Activated naive CD8-positive, alpha-beta T cell treated with anti-CD3 and anti-CD28 coated beads, Interleukin-2, amount 10 ng/mL, durations not matched to agents 7 days and 5 days (primary cell): Measurements from ENCODE around the gene MUC2. TPM values are rescaled to one million over a fixed set of nuclear protein-coding genes. Genes with fewer than 3 reads are reported as not detected.

Experiments
- ATAC-seq: fragments of 150-1000 bp; cut with Tn5 transposase; one replicate; pipeline ENCODE4 v1.10.0; 2021; ENCODE audit warnings: low read depth, moderate library complexity
- POLR2A ChIA-PET: fragments of 350-600 bp; sonication (Branson Sonifier 250); formaldehyde crosslinking; loops from one replicate; lab custom pipeline; 2021; ENCODE audit warnings: antibody characterized with exemption; lab: Charles Lee
- DNase-seq: peaks from one replicate; pipeline ENCODE4 v3.0.0; 2021
- H3K27ac Mint-ChIP-seq: one replicate; pipeline ENCODE4 v1.8.0; 2022; ENCODE audit warnings: mild to moderate bottlenecking, mixed read lengths
- H3K27me3 Mint-ChIP-seq: one replicate; pipeline ENCODE4 v1.8.0; 2022; ENCODE audit warnings: mild to moderate bottlenecking, moderate library complexity, mixed read lengths
- H3K36me3 Mint-ChIP-seq: one replicate; pipeline ENCODE4 v1.8.0; 2021; ENCODE audit warnings: mild to moderate bottlenecking, mixed read lengths
- H3K4me1 Mint-ChIP-seq: one replicate; pipeline ENCODE4 v1.8.0; 2021; ENCODE audit warnings: mixed read lengths
- H3K4me3 Mint-ChIP-seq: one replicate; pipeline ENCODE4 v1.8.0; 2022; ENCODE audit warnings: mild to moderate bottlenecking, moderate library complexity, mixed read lengths
- H3K9me3 Mint-ChIP-seq: one replicate; pipeline ENCODE4 v1.8.0; 2021; ENCODE audit warnings: mixed read lengths
- total RNA-seq, 2 experiments: library from RNA; stranded (reverse); gene quantifications; one replicate each; pipeline ENCODE4 v1.2.3, GENCODE V29; 2021

The MUC2 gene
- total RNA-seq, 2 experiments from 2014 or later = not detected

- Mint-ChIP-seq H3K27me3 (peaks cover 11% of the 10 kb centered on the region), H3K4me1 (no peaks in the 10 kb centered on the region), H3K27ac (no peak overlapping the region), H3K36me3 (no peaks in the 10 kb centered on the region), H3K4me3 (no peak overlapping the region), H3K9me3 (no peaks in the 10 kb centered on the region)
- ATAC-seq (no peak), DNase-seq (peak; percentile 11)
- POLR2A ChIA-PET = no interaction called here
Measured at GRCh38 chr11:1060852-1061616, 13.6 kb upstream of the MUC2 start.

DNA sequence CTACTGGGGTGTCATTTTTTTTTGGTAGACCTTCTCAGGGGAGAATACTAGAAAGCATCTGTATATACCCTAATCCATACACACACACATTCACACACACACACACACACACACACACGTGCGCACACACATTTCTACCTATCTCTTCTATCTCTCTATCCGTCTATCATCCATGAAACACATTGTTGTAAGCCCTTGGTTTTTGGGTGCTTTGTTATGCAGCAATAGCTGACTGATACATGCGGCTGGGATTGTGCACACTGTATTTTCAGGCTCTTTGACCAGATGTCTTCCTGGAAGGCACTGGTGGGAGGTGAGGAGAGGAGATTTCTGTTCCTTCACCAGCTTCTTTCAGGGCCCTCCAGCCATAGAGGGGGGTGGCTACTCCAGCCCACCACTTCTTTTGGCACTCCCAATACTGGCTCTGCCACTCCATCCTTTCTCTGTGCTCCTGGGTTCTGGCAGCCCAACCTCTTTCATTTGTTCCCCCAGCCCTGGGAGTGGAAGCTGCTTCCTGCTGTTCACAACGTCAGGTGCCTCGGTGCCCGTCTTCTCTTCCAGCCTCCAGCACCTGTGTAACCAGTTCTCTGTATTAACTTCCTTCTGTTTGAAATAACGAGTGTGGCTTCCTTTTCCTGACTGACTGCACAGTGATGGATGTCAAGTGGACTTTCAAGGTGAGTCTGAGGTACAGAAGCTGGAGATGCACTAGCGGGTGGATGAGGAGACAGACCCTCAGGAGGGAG, 12.4 kb upstream of the MUC2 start:
- POLR2A ChIA-PET = no interaction called here
- Mint-ChIP-seq H3K27ac (no peak overlapping the region), H3K27me3 (peaks cover 13% of the 10 kb centered on the region), H3K36me3 (no peaks in the 10 kb centered on the region), H3K4me3 (no peak overlapping the region), H3K4me1 (no peaks in the 10 kb centered on the region), H3K9me3 (no peaks in the 10 kb centered on the region)
- DNase-seq = no peak
- no peak for ATAC-seq

DNA sequence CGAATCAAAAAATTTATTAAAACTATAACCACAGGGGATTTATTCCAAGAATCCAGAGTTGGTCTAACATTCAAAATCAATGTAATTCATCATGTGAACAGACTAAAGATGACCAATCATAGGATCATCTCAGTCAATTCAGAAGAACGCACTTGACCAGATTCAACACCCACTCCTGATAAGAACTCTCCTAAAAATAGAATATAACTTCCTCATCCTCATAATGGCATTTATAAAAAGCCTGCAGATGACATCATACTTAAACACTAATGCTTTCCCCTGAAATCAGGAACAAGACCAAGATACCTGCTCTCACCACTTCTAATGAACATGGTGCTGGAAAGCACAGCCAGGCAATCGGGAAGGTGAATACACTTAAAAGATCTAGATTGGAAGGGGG, 10.5 kb upstream of the MUC2 start:
- Mint-ChIP-seq H3K36me3 (no peaks in the 10 kb centered on the region), H3K27ac (no peak overlapping the region), H3K27me3 (peaks cover 8% of the 10 kb centered on the region), H3K9me3 (no peaks in the 10 kb centered on the region), H3K4me1 (no peaks in the 10 kb centered on the region), H3K4me3 (no peak overlapping the region)
- DNase-seq (no peak), ATAC-seq (no peak)
- POLR2A ChIA-PET = no interaction called here

DNA sequence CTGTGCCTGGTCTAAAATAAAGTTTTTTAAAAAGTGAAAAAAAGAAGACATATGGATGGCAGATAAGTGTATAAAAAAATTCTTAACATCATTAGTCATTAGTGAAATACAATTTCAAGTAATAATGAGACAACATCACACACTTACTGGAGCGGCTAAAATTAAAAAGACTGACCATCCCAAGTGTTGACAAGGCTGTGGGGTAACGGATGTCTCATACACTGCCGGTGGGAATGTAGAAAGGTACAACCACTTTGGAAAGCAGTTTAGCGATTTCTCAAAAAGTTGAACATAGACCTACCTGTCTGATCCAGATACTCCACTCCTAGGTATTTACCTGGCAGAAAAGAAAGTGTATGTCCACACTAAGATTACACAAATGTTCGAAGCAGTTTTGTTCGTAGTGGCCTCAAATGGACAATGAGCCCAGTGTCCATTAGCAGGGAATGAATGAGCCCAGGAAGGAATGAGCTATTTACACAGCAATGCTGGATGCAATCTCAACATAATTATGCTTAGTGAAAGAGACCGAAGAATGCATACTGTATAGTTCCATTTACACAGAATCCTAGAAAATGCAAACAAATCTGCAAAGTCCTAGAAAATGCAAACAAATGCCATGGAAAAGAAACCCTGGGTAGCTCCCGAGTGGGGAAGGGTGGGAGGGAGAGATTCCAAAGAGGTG, 6.7 kb upstream of the MUC2 start:
- POLR2A ChIA-PET = no interaction called here
- H3K27me3 Mint-ChIP-seq = peaks cover 6% of the 10 kb centered on the region
- no peak for ATAC-seq
- H3K4me1 Mint-ChIP-seq = no peaks in the 10 kb centered on the region
- no peak for DNase-seq
- no peaks in the 10 kb centered on the region for H3K9me3 Mint-ChIP-seq
- no peaks in the 10 kb centered on the region for H3K36me3 Mint-ChIP-seq
- H3K27ac Mint-ChIP-seq = no peak overlapping the region
- H3K4me3 Mint-ChIP-seq = no peak overlapping the region

- H3K4me3 Mint-ChIP-seq = no peak overlapping the region
- H3K4me1 Mint-ChIP-seq = no peaks in the 10 kb centered on the region
- peaks cover 3% of the 10 kb centered on the region for H3K27me3 Mint-ChIP-seq
- H3K36me3 Mint-ChIP-seq = no peaks in the 10 kb centered on the region
- no peak overlapping the region for H3K27ac Mint-ChIP-seq
- H3K9me3 Mint-ChIP-seq = no peaks in the 10 kb centered on the region
- DNase-seq = no peak
- POLR2A ChIA-PET = no interaction called here
- no peak for ATAC-seq
Measured at GRCh38 chr11:1069740-1070139, 4.9 kb upstream of the MUC2 start.

- Mint-ChIP-seq H3K9me3 (no peaks in the 10 kb centered on the region), H3K4me1 (no peaks in the 10 kb centered on the region), H3K27ac (no peak overlapping the region), H3K36me3 (no peaks in the 10 kb centered on the region), H3K4me3 (no peak overlapping the region), H3K27me3 (peaks cover 3% of the 10 kb centered on the region)
- DNase-seq = peak; percentile 21
- POLR2A ChIA-PET = no interaction called here
- no peak for ATAC-seq
Measured at GRCh38 chr11:1070594-1071462, 3.8 kb upstream of the MUC2 start.

GRCh38 chr11:1071571-1072115, 3.0 kb upstream of the MUC2 start:
- POLR2A ChIA-PET = no interaction called here
- H3K27ac Mint-ChIP-seq = no peak overlapping the region
- H3K9me3 Mint-ChIP-seq = no peaks in the 10 kb centered on the region
- H3K27me3 Mint-ChIP-seq = peaks cover under 1% of the 10 kb centered on the region
- ATAC-seq (no peak), DNase-seq (peak; percentile 23)
- H3K4me1 Mint-ChIP-seq = no peaks in the 10 kb centered on the region
- no peaks in the 10 kb centered on the region for H3K36me3 Mint-ChIP-seq
- no peak overlapping the region for H3K4me3 Mint-ChIP-seq

DNA sequence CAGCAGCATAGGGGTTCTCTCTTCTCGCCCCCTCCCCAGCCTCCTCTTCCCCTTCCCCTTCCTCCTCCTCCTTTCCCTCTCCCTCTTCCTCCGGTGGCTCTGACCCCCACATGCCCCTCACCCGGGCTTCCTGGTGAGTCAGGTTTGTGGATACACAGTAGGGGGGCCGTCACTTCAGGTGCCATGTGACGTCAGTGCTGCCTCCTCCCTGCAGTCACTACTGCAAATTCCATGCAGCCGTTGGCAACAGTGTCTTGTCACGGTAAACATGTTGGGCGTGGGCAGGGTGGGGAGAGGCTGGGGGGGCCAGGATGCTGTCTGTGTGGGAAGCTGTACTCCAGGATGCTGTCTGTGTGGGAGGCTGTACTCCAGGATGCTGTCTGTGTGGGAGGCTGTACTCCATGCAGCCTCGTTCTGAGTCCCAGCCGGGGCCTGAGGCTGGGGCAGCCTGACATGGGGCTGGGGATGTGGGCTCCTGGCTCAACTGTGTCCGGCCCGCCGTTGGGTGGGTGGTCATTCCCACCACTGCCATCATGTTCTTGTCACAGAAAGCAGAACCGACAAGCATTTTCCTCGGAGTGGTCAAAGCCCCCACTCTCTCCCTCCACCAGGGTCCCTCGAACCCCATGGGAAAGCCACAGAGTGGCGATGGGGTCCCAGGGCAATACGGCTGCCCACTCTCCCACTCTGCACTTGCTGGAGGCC, 2.4 kb upstream of the MUC2 start:
- Mint-ChIP-seq H3K4me3 (no peak overlapping the region), H3K4me1 (no peaks in the 10 kb centered on the region), H3K27me3 (no peaks in the 10 kb centered on the region), H3K36me3 (no peaks in the 10 kb centered on the region), H3K9me3 (no peaks in the 10 kb centered on the region), H3K27ac (no peak overlapping the region)
- POLR2A ChIA-PET = no interaction called here
- ATAC-seq (no peak), DNase-seq (peak; percentile 16)

GRCh38 chr11:1072821-1073231, 1.8 kb upstream of the MUC2 start:
- POLR2A ChIA-PET = no interaction called here
- H3K36me3 Mint-ChIP-seq = no peaks in the 10 kb centered on the region
- no peak for ATAC-seq
- DNase-seq = no peak
- no peaks in the 10 kb centered on the region for H3K27me3 Mint-ChIP-seq
- no peak overlapping the region for H3K4me3 Mint-ChIP-seq
- H3K9me3 Mint-ChIP-seq = no peaks in the 10 kb centered on the region
- no peak overlapping the region for H3K27ac Mint-ChIP-seq
- no peaks in the 10 kb centered on the region for H3K4me1 Mint-ChIP-seq

- DNase-seq (peak; percentile 26), ATAC-seq (no peak)
- no peaks in the 10 kb centered on the region for H3K9me3 Mint-ChIP-seq
- POLR2A ChIA-PET = no interaction called here
- H3K4me1 Mint-ChIP-seq = no peaks in the 10 kb centered on the region
- H3K27me3 Mint-ChIP-seq = no peaks in the 10 kb centered on the region
- H3K36me3 Mint-ChIP-seq = no peaks in the 10 kb centered on the region
- no peak overlapping the region for H3K27ac Mint-ChIP-seq
- H3K4me3 Mint-ChIP-seq = no peak overlapping the region
Measured at GRCh38 chr11:1073261-1073724, 1.4 kb upstream of the MUC2 start.

DNA sequence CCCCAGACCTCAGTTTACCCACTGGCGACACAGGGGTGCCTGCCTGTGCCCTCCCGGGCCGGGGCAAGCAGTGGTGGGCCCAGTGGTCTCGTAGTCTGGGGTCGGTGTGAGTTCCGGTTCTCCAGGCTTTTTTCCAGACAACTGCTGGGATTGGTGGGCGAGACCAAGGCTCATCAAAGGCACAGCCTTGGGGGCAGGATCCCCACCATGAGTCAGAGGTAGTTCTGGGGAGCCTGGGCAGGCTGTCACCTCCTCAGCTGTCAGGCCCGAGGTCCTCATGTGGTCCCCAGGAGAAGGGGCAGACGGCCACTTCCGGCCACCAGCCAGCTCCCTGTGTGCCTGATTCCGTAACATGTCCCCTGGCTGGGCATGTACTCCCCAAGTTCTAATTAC, 827 bp upstream of the MUC2 start:
- Mint-ChIP-seq H3K36me3 (no peaks in the 10 kb centered on the region), H3K4me3 (no peak overlapping the region), H3K9me3 (no peaks in the 10 kb centered on the region), H3K4me1 (no peaks in the 10 kb centered on the region), H3K27ac (no peak overlapping the region), H3K27me3 (no peaks in the 10 kb centered on the region)
- ATAC-seq (no peak), DNase-seq (no peak)
- POLR2A ChIA-PET = no interaction called here

DNA sequence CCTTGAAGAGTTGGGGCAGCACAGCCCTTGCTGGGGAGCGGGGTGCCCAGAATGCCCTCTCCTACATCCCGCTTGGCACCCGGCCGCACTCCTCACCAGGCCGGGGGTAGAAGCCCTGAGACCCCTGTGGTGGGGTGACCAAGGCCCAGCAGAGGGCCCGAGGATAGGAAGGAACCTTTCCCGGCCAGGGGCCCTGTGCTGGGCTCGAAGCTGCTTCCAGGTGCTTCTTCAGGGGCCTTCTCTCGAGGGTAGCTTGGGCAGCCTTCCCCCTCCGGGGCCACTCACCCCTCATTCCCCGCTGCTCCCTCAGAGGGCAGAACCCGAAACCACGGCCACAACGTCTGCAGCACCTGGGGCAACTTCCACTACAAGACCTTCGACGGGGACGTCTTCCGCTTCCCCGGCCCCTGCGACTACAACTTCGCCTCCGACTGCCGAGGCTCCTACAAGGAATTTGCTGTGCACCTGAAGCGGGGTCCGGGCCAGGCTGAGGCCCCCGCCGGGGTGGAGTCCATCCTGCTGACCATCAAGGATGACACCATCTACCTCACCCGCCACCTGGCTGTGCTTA, 752 bp downstream of the MUC2 start:
- POLR2A ChIA-PET = no interaction called here
- peak; percentile 22 for DNase-seq
- no peaks in the 10 kb centered on the region for H3K27me3 Mint-ChIP-seq

More for the DNA sequence above, 752 bp downstream of the MUC2 start:
- Mint-ChIP-seq H3K4me1 (no peaks in the 10 kb centered on the region), H3K27ac (no peak overlapping the region), H3K36me3 (no peaks in the 10 kb centered on the region), H3K9me3 (no peaks in the 10 kb centered on the region), H3K4me3 (no peak overlapping the region)
- no peak for ATAC-seq
